MM.1S (cell line): ENCODE measurements around the gene SULF2.

Experiments used
- EZH2 ChIP-seq: fragments of 300-600 bp; sonication (generic); optimal IDR thresholded peaks from 2 replicates; pipeline ENCODE3; 2017; ENCODE audit warnings: low read depth, mild to moderate bottlenecking, antibody characterized with exemption, low read length, mixed read lengths
- EZH2phosphoT487 ChIP-seq: fragments of 300-600 bp; sonication (generic); IDR thresholded peaks from 2 replicates; pipeline ENCODE4 v1.6.1; 2018; ENCODE audit warnings: antibody characterized with exemption, low read length
- TF ChIP-seq, protein P1 (sequence below): fragments of 300-600 bp; sonication (generic); IDR thresholded peaks from 2 replicates; pipeline ENCODE4 v1.5.1; 2016; ENCODE audit warnings: antibody characterized with exemption, low read length, mixed read lengths

DNA sequence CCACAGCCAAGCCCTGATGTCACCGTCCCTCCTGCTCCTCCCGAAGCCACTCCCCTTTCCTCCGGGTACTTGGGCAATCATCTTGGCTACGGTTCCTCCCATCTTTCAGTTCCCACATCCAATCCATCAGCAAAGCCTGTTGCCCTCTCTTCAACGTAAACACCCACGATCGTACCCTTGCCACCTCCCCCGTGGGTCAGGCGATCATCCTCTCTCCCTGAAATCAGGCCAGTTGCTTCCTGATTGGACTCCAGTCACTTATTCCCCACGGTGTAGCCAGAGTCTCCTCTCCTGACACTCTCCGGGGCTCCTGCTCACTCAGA is 44.5 kb downstream of the SULF2 start:
- TF ChIP-seq, protein P1, sequence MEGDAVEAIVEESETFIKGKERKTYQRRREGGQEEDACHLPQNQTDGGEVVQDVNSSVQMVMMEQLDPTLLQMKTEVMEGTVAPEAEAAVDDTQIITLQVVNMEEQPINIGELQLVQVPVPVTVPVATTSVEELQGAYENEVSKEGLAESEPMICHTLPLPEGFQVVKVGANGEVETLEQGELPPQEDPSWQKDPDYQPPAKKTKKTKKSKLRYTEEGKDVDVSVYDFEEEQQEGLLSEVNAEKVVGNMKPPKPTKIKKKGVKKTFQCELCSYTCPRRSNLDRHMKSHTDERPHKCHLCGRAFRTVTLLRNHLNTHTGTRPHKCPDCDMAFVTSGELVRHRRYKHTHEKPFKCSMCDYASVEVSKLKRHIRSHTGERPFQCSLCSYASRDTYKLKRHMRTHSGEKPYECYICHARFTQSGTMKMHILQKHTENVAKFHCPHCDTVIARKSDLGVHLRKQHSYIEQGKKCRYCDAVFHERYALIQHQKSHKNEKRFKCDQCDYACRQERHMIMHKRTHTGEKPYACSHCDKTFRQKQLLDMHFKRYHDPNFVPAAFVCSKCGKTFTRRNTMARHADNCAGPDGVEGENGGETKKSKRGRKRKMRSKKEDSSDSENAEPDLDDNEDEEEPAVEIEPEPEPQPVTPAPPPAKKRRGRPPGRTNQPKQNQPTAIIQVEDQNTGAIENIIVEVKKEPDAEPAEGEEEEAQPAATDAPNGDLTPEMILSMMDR, result no peak
- no peak for TF ChIP-seq EZH2
- TF ChIP-seq EZH2phosphoT487, result no peak
